PC-9 (cell line): ENCODE data around the gene RIPOR2. TPM values are rescaled to one million over a fixed set of nuclear protein-coding genes. Genes with fewer than 3 reads are reported as not detected.

Experiments used
- BruUV-seq: library from RNA; stranded (reverse); fragments of 400-500 nt; replicated peaks from 2 replicates; lab custom pipeline; 2021; lab: Mats Ljungman, UMichigan
- CTCF ChIA-PET: fragments of 300-600 bp; sonication (Branson Sonifier 250); formaldehyde crosslinking; loops from one replicate; lab custom pipeline; 2022; ENCODE audit warnings: antibody characterized with exemption; lab: Charles Lee
- POLR2A ChIA-PET: fragments of 300-600 bp; sonication (Branson Sonifier 250); formaldehyde crosslinking; loops from one replicate; lab custom pipeline; 2022; ENCODE audit warnings: antibody characterized with exemption; ENCODE audit not compliant: unreplicated experiment; lab: Charles Lee
- DNase-seq, 2 experiments: peaks; one replicate each; pipeline versions ENCODE4 v3.0.0 to v3.0.0-alpha.2; 2015 to 2022; ENCODE audit warnings: mixed read lengths in 1 of 2
- H2AFZ ChIP-seq: fragments of 200-600 bp; sonication (generic); 2 replicates; pipeline ENCODE4 v1.8.1; 2017; ENCODE audit warnings: antibody characterized with exemption
- H3F3A ChIP-seq: fragments of 200-600 bp; sonication (generic); 2 replicates; pipeline ENCODE4 v1.8.1; 2017; ENCODE audit warnings: antibody characterized with exemption, mild to moderate bottlenecking, low read depth; ENCODE audit not compliant: insufficient read depth
- H3K27ac ChIP-seq: fragments of 200-600 bp; sonication (generic); 2 replicates; pipeline ENCODE4 v1.6.1; 2016; ENCODE audit warnings: mixed run types
- H3K27me3 ChIP-seq: fragments of 200-600 bp; sonication (generic); 2 replicates; pipeline ENCODE4 v1.6.1; 2016; ENCODE audit warnings: low read depth, mixed run types; ENCODE audit not compliant: insufficient read depth
- H3K36me3 ChIP-seq: fragments of 200-600 bp; sonication (generic); 2 replicates; pipeline ENCODE4 v1.6.1; 2016; ENCODE audit warnings: low read depth, mixed run types
- H3K4me1 ChIP-seq: fragments of 200-600 bp; sonication (generic); replicated peaks from 2 replicates; pipeline ENCODE4 v1.6.1; 2016; ENCODE audit warnings: mixed run types; ENCODE audit not compliant: insufficient read depth
- H3K4me2 ChIP-seq: fragments of 200-600 bp; sonication (generic); 2 replicates; pipeline ENCODE4 v1.6.1; 2017; ENCODE audit warnings: mixed run types
- H3K4me3 ChIP-seq: fragments of 200-600 bp; sonication (generic); 2 replicates; pipeline ENCODE4 v1.6.1; 2016; ENCODE audit warnings: mixed run types
- H3K79me2 ChIP-seq: fragments of 200-600 bp; sonication (generic); 2 replicates; pipeline ENCODE4 v1.6.1; 2017; ENCODE audit warnings: low read depth, mixed run types
- H3K9me2 ChIP-seq: fragments of 200-600 bp; sonication (generic); 2 replicates; pipeline ENCODE4 v1.8.1; 2017; ENCODE audit warnings: mild to moderate bottlenecking; ENCODE audit not compliant: insufficient read depth
- H3K9me3 ChIP-seq: fragments of 200-600 bp; sonication (generic); 2 replicates; pipeline ENCODE4 v1.8.1; 2016; ENCODE audit warnings: low read depth; ENCODE audit not compliant: insufficient read depth
- H4K20me1 ChIP-seq: fragments of 200-600 bp; sonication (generic); 2 replicates; pipeline ENCODE4 v1.8.1; 2017; ENCODE audit not compliant: insufficient read depth
- EZH2 ChIP-seq: fragments of 200-600 bp; sonication (generic); IDR thresholded peaks from 2 replicates; pipeline ENCODE4 v1.8.0; 2017; ENCODE audit warnings: antibody characterized with exemption, low read depth
- intact Hi-C: fragments of 100-400 bp; cut with micrococcal nuclease; formaldehyde crosslinking; loops from one replicate; pipeline ENCODE4 v1.10.0; 2022; ENCODE audit not compliant: unreplicated experiment
- total RNA-seq: library from RNA; stranded (reverse); gene quantifications from 2 replicates; pipeline ENCODE4 v1.2.3, GENCODE V29; 2021
- TF ChIP-seq, protein P1 (sequence below): fragments of 200-600 bp; sonication (generic); conservative IDR thresholded peaks from 2 replicates; pipeline ENCODE4 v1.6.1; 2017; ENCODE audit warnings: mixed run types, antibody characterized with exemption, mild to moderate bottlenecking, moderate library complexity

The RIPOR2 gene
- total RNA-seq, 1 experiment from 2014 or later: 0.94 TPM

DNA sequence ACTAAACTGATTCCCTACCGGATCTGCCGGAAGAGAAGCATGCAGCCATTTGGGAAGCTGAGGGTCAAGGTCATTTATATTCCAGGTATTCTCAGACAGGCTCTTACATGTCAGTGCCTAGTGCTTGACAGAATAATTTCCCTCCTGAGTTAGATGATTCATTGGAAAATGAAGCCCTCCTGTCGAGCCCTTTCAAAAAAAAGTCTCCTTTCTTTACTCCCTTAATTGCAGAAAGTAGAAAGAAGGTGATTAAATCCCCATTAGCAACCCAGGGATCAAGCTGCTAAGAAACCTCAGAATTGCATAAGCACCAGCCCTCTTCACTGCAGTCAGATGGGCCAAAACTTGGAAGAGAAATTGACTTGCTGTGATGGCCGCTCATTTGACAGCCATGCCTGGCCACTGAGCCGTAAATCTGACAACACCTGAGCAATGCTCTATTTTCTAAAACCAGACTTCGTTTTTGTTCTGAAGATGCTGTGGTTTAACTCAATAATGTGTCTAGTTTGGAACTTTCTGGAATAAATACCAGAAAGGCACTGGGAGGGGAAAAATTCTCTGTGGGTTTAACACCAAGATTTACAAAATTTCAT is 76.1 kb downstream of the RIPOR2 start:
- ChIA-PET CTCF (no interaction called here), POLR2A (no interaction called here)
- intact Hi-C loops: loop anchor here (10.0 kb wide), 1 partner anchor 745 kb away; no protein-coding TSS in a partner anchor
- Histone ChIP-seq H3K4me3 (no peak overlapping the region), H3K9me2 (no peaks in the 10 kb centered on the region), H3K27ac (no peak overlapping the region), H3F3A (peaks cover 11% of the 10 kb centered on the region; the same call in 1 of the 2 replicates), H4K20me1 (no peaks in the 10 kb centered on the region), H2AFZ (no peak overlapping the region), H3K4me1 (peaks cover 26% of the 10 kb centered on the region), H3K36me3 (no peaks in the 10 kb centered on the region), H3K9me3 (no peaks in the 10 kb centered on the region), H3K27me3 (no peaks in the 10 kb centered on the region), H3K79me2 (no peaks in the 10 kb centered on the region), H3K4me2 (no peak overlapping the region)
- DNase-seq: no peak
- no peak for TF ChIP-seq EZH2
- TF ChIP-seq, protein P1, sequence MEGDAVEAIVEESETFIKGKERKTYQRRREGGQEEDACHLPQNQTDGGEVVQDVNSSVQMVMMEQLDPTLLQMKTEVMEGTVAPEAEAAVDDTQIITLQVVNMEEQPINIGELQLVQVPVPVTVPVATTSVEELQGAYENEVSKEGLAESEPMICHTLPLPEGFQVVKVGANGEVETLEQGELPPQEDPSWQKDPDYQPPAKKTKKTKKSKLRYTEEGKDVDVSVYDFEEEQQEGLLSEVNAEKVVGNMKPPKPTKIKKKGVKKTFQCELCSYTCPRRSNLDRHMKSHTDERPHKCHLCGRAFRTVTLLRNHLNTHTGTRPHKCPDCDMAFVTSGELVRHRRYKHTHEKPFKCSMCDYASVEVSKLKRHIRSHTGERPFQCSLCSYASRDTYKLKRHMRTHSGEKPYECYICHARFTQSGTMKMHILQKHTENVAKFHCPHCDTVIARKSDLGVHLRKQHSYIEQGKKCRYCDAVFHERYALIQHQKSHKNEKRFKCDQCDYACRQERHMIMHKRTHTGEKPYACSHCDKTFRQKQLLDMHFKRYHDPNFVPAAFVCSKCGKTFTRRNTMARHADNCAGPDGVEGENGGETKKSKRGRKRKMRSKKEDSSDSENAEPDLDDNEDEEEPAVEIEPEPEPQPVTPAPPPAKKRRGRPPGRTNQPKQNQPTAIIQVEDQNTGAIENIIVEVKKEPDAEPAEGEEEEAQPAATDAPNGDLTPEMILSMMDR: no peak
- BruUV-seq: no TSS peak

DNA sequence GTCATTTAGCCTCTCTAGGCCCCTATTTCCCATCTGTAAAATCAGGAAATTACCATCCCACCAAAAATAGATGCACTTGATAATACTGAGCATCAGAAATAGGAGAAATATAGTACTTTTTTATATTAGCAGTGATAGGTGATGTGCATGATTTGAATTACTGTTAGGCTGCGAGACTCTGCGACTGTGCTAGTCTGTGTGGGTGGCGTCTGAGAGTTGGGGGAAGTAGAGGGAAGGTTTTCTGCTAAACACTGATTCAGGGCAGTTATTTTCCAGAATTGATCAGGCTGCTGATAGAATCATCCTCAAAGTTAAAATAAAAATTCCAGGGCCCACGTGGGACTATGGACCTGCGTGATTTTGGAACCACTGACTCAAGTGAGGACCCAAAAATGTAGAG is 76.6 kb downstream of the RIPOR2 start:
- ChIA-PET CTCF (interaction anchor here (2.3 kb wide), 1 partner anchor 159 kb away, joined by 15 read pairs; no protein-coding TSS in a partner anchor), POLR2A (no interaction called here)
- Histone ChIP-seq H4K20me1 (no peaks in the 10 kb centered on the region), H3K79me2 (no peaks in the 10 kb centered on the region), H3K4me2 (peak overlapping the region; percentile 48; the same call in 1 of the 2 replicates), H3K4me1 (peaks cover 26% of the 10 kb centered on the region), H3K36me3 (no peaks in the 10 kb centered on the region), H3K9me3 (no peaks in the 10 kb centered on the region), H3K27ac (peak overlapping the region; percentile 41; the same call in 1 of the 2 replicates), H2AFZ (no peak overlapping the region), H3K27me3 (no peaks in the 10 kb centered on the region), H3K4me3 (no peak overlapping the region), H3F3A (peaks cover 11% of the 10 kb centered on the region; the same call in 1 of the 2 replicates), H3K9me2 (no peaks in the 10 kb centered on the region)
- no peak for DNase-seq
- TF ChIP-seq, protein P1: no peak
- no peak for TF ChIP-seq EZH2
- no TSS peak for BruUV-seq
- intact Hi-C loops: loop anchor here (10.0 kb wide), 1 partner anchor 746 kb away; no protein-coding TSS in a partner anchor

DNA sequence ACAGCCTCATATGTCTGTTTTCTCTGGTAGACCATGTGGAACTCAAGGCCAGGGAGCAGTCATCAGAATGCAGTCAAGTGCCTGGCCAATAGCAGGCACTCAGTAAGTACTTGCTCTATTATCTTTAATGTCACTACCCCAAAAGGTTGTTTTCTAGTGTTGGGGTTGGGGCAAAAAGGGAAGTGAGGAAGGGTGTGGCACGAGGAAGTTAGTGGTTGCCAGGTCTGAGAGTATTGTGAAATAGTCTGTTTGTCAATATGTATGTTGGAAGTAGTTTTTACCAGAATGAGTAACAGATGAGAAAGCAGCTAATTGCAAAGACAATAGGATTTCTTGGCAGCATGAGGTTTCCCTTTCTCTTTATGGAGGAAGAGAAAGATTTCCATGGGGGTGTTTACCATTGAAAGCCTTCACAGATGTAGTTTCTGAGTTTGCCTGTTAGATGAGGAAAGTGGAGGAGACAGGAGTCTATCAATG is 77.5 kb downstream of the RIPOR2 start:
- no peak for TF ChIP-seq EZH2
- TF ChIP-seq, protein P1: no peak
- H3K9me2 ChIP-seq: no peaks in the 10 kb centered on the region
- peak overlapping the region; percentile 48 for H3K4me2 ChIP-seq
- no peak overlapping the region for H3K4me3 ChIP-seq
- H3K79me2 ChIP-seq: no peaks in the 10 kb centered on the region
- CTCF ChIA-PET: interaction anchor here (2.3 to 3.5 kb wide), 2 partner anchors 133 to 160 kb away, joined by 15 to 30 read pairs; no protein-coding TSS in a partner anchor
- H3K36me3 ChIP-seq: no peaks in the 10 kb centered on the region
- no peaks in the 10 kb centered on the region for H3K27me3 ChIP-seq
- H3K27ac ChIP-seq: peak overlapping the region; percentile 41
- peak; percentile 9 to 79 for DNase-seq
- no peak overlapping the region for H2AFZ ChIP-seq
- H3K4me1 ChIP-seq: peaks cover 26% of the 10 kb centered on the region
- H3K9me3 ChIP-seq: no peaks in the 10 kb centered on the region
- BruUV-seq: no TSS peak
- H4K20me1 ChIP-seq: no peaks in the 10 kb centered on the region
- peaks cover 11% of the 10 kb centered on the region; the same call in 1 of the 2 replicates for H3F3A ChIP-seq
- intact Hi-C loops: loop anchor here (10.0 kb wide), 1 partner anchor 747 kb away; no protein-coding TSS in a partner anchor
- POLR2A ChIA-PET: no interaction called here
